GM12878 (cell line): ENCODE measurements around the gene SEPHS1. TPM values are rescaled to one million over a fixed set of nuclear protein-coding genes. Genes with fewer than 3 reads are reported as not detected.
A peak's percentile ranks its signal among the peaks of the same experiment; 100 is the strongest.

Source experiments
- E4F1 ChIP-seq: fragments of 450-650 bp; IDR thresholded peaks from 2 replicates; pipeline ENCODE4 v1.6.1; 2018; ENCODE audit warnings: borderline replicate concordance, mild to moderate bottlenecking; ENCODE audit not compliant: partially characterized antibody
- EED ChIP-seq: sonication (generic); IDR thresholded peaks from 2 replicates; pipeline ENCODE4 v1.6.1; 2016; ENCODE audit warnings: antibody characterized with exemption, low read depth
- EGR1 ChIP-seq, 2 experiments: IDR thresholded peaks; 1 replicate in 1 of 2; 2 replicates in 1 of 2; pipeline ENCODE4 v1.6.1; 2011 to 2012; ENCODE audit warnings: low read depth in 2 of 2, low read length in 2 of 2, borderline replicate concordance in 1 of 2, mild to moderate bottlenecking in 1 of 2, moderate library complexity in 1 of 2
- EP300 ChIP-seq, 2 experiments: fragments of 150-350 bp in 1 of 2; IDR thresholded peaks; 2 replicates each; pipeline ENCODE4 v1.6.1; 2011 to 2012; ENCODE audit warnings: low read depth in 2 of 2, low read length in 2 of 2, borderline replicate concordance in 1 of 2, improper control_type of control experiment in 1 of 2, inconsistent platforms in 1 of 2; ENCODE audit not compliant: control insufficient read depth in 1 of 2
- HSF1 ChIP-seq: fragments of 150-350 bp; IDR thresholded peaks from 2 replicates; pipeline ENCODE4 v1.6.1; 2014; ENCODE audit warnings: mild to moderate bottlenecking, low read depth, low read length
- IKZF2 ChIP-seq, 2 experiments: fragments of 450-650 bp; IDR thresholded peaks; 2 replicates each; pipeline ENCODE4 v1.6.1; 2017; ENCODE audit warnings: mild to moderate bottlenecking in 2 of 2, moderate library complexity in 2 of 2
- KAT2A ChIP-seq: conservative IDR thresholded peaks from 2 replicates; pipeline ENCODE4 v1.6.1; 2011; ENCODE audit warnings: low read depth, low read length; ENCODE audit not compliant: control insufficient read depth
- KLF5 ChIP-seq: fragments of 450-650 bp; IDR thresholded peaks from 2 replicates; pipeline ENCODE4 v1.6.1; 2014; ENCODE audit warnings: mild to moderate bottlenecking; ENCODE audit not compliant: partially characterized antibody
- NR2C1 ChIP-seq: fragments of 450-650 bp; IDR thresholded peaks from 2 replicates; pipeline ENCODE4 v1.6.1; 2017; ENCODE audit warnings: antibody characterized with exemption, mild to moderate bottlenecking, moderate library complexity
- RB1 ChIP-seq: fragments of 450-650 bp; formaldehyde crosslinking; IDR thresholded peaks from 2 replicates; pipeline ENCODE4 v1.6.1; 2017; ENCODE audit warnings: mild to moderate bottlenecking, borderline replicate concordance
- REST ChIP-seq: IDR thresholded peaks from 2 replicates; pipeline ENCODE4 v1.6.1; 2012; ENCODE audit warnings: mild to moderate bottlenecking, low read depth, low read length
- SMAD1 ChIP-seq: fragments of 450-650 bp; IDR thresholded peaks from 2 replicates; pipeline ENCODE4 v1.6.1; 2018; ENCODE audit warnings: mild to moderate bottlenecking, low read depth; ENCODE audit not compliant: partially characterized antibody
- STAT1 ChIP-seq: fragments of 450-650 bp; conservative IDR thresholded peaks from 2 replicates; pipeline ENCODE4 v1.6.1; 2014; ENCODE audit warnings: antibody characterized with exemption, mild to moderate bottlenecking
- SUPT20H ChIP-seq: IDR thresholded peaks from 2 replicates; pipeline ENCODE4 v1.6.1; 2011; ENCODE audit warnings: low read depth, mild to moderate bottlenecking, low read length, moderate library complexity, borderline replicate concordance; ENCODE audit not compliant: control insufficient read depth
- TCF12 ChIP-seq: IDR thresholded peaks from 2 replicates; pipeline ENCODE4 v1.6.1; 2011; ENCODE audit warnings: low read depth, mild to moderate bottlenecking, low read length
- TCF7 ChIP-seq: IDR thresholded peaks from 2 replicates; pipeline ENCODE4 v1.6.1; 2014; ENCODE audit warnings: antibody characterized with exemption, borderline replicate concordance
- polyA plus RNA-seq, 11 experiments: library from polyadenylated mRNA; depleted of rRNA in 4 of 11; unstranded in 6 of 11; stranded (reverse) in 5 of 11; fragments of >200 nt; fragmentation: Nextera tagmentation in 4 of 11; fragmentation: Illumina TruSeq in 1 of 11; extraction: Ambion mirVana in 4 of 11; extraction: Trizol in 1 of 11; gene quantifications; 1 replicate in 1 of 11; 2 replicates in 10 of 11; pipeline versions ENCODE4 v1.2.1 to v1.2.3, GENCODE V29; 2011 to 2016; ENCODE audit warnings: inconsistent platforms in 2 of 11, missing spikeins in 2 of 11, low read depth in 1 of 11
- total RNA-seq, 4 experiments: library from RNA; depleted of rRNA in 3 of 4; stranded (reverse); fragments of >200 nt in 3 of 4; fragmentation: Illumina TruSeq in 1 of 4; extraction: Trizol in 1 of 4; gene quantifications; 2 replicates each; pipeline versions ENCODE4 v1.2.1 to v1.2.3, GENCODE V29; 2013 to 2021
- TF ChIP-seq, protein P1 (sequence below): fragments of 450-650 bp; formaldehyde crosslinking; IDR thresholded peaks from 2 replicates; pipeline ENCODE4 v1.4.0; 2020; ENCODE audit warnings: mild to moderate bottlenecking, moderate library complexity

The SEPHS1 gene
- total and polyA plus RNA-seq, 10 of the 15 experiments (the other 5 are each of a cell fraction or from before 2014, with no cell fraction given), result 14.7 to 85.4 (median 48.5) TPM

DNA sequence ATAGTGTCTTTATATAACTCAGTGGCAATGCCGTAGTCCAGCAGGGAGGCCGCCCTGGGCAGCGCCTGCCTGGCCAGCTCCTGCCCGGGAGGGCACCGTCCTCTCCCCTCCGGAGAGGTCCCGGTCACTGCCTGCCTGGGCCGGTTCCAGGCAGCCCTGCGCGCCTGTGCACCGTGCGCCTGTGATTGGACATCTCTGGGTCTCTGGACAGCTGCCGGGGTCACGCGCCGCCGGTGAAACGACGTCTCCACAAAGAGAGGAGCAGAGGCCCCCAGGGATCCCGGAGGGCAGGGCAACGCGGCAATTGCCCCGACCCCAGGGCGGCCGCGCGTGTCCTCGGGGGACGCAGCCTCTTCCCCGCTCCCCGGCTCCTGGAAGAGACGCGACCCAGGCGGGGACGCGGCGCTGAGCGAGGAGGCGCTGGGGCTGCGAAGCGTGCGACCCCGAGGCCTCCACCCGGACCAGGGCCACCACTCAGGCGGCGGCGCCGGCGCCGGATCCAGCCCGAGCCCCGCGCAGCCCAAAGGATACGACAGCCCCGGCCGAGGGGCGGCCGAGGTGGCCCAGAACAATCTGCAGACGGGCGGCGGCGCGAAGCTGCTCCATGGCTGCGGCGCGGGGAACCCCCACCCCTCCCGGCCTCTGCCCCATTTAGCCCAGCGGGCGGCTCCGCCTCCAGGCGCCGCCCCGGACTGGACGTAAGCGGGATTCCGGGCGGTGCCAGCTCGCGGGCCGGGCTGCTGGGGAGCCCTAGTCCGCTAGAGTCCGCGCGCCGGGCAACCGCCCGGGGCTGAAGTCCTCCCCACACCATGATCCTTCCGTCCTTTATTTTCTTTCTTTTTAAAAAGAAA lies 48.4 kb downstream of the SEPHS1 start, which contains the start of gene PHYH (continued):
- peak; percentile 85; the same call in 1 of the 2 replicates for TF ChIP-seq RB1
- TF ChIP-seq TCF12, result no peak
- TF ChIP-seq REST, result no peak
- TF ChIP-seq SMAD1, result no peak
- TF ChIP-seq KLF5, result no peak
- no peak for TF ChIP-seq E4F1
- TF ChIP-seq EED, result no peak
- no peak for TF ChIP-seq KAT2A
- TF ChIP-seq NR2C1, result peak; percentile 32; the same call in 1 of the 2 replicates
- no peak for TF ChIP-seq STAT1
- no peak for TF ChIP-seq IKZF2 (IDR thresholded peaks at IDR 0.05)
- no peak for TF ChIP-seq EP300 (IDR thresholded peaks at IDR 0.05; ENCODE audit: borderline replicate concordance in 1 of 2, control insufficient read depth in 1 of 2, low read depth in 2 of 2, low read length in 2 of 2)
- no peak for TF ChIP-seq TCF7
- no peak for TF ChIP-seq HSF1
- TF ChIP-seq EGR1 (IDR thresholded peaks at IDR 0.05; ENCODE audit: borderline replicate concordance in 1 of 2, low read depth in 2 of 2, low read length in 2 of 2), result no peak
- no peak for TF ChIP-seq SUPT20H
- TF ChIP-seq, protein P1, sequence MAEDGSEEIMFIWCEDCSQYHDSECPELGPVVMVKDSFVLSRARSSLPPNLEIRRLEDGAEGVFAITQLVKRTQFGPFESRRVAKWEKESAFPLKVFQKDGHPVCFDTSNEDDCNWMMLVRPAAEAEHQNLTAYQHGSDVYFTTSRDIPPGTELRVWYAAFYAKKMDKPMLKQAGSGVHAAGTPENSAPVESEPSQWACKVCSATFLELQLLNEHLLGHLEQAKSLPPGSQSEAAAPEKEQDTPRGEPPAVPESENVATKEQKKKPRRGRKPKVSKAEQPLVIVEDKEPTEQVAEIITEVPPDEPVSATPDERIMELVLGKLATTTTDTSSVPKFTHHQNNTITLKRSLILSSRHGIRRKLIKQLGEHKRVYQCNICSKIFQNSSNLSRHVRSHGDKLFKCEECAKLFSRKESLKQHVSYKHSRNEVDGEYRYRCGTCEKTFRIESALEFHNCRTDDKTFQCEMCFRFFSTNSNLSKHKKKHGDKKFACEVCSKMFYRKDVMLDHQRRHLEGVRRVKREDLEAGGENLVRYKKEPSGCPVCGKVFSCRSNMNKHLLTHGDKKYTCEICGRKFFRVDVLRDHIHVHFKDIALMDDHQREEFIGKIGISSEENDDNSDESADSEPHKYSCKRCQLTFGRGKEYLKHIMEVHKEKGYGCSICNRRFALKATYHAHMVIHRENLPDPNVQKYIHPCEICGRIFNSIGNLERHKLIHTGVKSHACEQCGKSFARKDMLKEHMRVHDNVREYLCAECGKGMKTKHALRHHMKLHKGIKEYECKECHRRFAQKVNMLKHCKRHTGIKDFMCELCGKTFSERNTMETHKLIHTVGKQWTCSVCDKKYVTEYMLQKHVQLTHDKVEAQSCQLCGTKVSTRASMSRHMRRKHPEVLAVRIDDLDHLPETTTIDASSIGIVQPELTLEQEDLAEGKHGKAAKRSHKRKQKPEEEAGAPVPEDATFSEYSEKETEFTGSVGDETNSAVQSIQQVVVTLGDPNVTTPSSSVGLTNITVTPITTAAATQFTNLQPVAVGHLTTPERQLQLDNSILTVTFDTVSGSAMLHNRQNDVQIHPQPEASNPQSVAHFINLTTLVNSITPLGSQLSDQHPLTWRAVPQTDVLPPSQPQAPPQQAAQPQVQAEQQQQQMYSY (CRISPR knock-in tag), result no peak
